Measurements from ENCODE around the gene CDY2A.
"Not testable (repeated sequence)": the region's sequence is repeated elsewhere in the genome, so short reads cannot be mapped to it uniquely, and the experiment has no call there.

Gene CDY2A, protein sequence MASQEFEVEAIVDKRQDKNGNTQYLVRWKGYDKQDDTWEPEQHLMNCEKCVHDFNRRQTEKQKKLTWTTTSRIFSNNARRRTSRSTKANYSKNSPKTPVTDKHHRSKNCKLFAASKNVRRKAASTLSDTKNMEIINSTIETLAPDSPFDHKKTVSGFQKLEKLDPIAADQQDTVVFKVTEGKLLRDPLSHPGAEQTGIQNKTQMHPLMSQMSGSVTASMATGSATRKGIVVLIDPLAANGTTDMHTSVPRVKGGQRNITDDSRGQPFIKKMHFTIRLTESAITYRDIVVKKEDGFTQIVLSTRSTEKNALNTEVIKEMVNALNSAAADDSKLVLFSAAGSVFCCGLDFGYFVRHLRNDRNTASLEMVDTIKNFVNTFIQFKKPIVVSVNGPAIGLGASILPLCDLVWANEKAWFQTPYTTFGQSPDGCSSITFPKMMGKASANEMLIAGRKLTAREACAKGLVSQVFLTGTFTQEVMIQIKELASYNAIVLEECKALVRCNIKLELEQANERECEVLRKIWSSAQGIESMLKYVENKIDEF

DNA sequence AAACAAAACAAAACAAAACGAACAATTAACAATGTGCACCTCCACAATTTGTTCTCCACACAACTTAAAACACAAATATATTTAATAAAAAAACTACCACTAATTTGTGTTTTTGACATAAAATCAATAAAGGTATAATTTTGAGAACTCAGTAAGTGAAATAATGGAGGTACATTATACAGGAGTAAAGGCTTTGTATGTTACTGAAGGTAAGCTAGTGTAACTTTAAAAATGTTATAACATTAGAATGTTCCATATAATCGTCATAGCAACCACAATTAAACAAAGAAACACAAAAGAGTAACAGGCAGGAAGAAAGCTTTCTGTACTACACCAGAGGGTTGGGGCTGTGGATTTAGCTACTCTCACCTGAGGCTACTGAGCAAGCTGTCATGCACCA is at the start of gene CDY2A:
CDY2A (plus strand) TSS at position 301 of the 400 bp plus-strand sequence. CDS start 328 bp downstream, outside the sequence.
- H3K27me3 Mint-ChIP-seq; H3K9me3 Mint-ChIP-seq; H3K27ac Mint-ChIP-seq; H3K36me3 Mint-ChIP-seq (ENCODE audit: low read depth); H3K4me1 Mint-ChIP-seq (ENCODE audit: low read depth); H3K4me3 Mint-ChIP-seq: not testable (repeated sequence)

DNA sequence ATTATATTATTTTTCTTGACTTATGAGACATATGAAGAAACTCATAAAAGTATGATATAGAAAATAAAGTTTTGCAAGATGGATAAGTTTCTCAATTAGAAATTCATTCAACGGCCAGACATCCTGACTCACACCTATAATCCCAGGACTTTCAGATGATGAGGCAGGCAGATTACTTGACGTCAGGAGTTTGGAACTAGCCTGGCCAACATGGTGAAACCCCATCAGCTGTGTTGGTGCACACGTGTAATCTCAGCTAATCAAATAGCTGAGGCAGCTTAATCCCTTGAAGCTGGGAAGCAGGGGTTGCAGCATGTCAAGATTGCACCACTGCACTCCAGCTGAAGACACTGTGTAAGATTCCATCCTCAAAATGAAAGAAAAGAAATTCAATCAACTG is 28.0 kb upstream of the CDY2A start:
- not testable (repeated sequence) for H3K27me3 Mint-ChIP-seq; H3K36me3 Mint-ChIP-seq (ENCODE audit: low read depth); H3K9me3 Mint-ChIP-seq; H3K27ac Mint-ChIP-seq; H3K4me3 Mint-ChIP-seq; H3K4me1 Mint-ChIP-seq (ENCODE audit: low read depth)

DNA sequence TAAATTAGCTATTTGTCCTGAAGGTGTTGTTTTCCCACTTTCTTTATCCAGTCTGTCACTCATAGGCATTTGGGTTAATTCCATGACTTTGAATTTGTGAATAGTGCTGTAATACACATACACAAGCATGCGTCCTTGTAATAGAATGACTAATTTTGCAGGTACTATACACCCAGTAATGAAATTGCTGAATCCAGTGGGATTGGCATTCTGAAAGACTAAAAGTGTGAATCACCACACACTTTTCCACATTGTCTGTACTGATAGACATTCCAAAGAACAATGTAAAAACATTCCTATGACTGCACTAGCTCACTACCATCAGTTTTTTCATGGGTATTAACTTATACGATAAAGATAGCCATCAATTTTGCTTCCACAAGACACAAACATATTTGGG is 27.3 kb upstream of the CDY2A start:
- H3K36me3 Mint-ChIP-seq (ENCODE audit: low read depth); H3K4me3 Mint-ChIP-seq; H3K4me1 Mint-ChIP-seq (ENCODE audit: low read depth); H3K9me3 Mint-ChIP-seq; H3K27ac Mint-ChIP-seq; H3K27me3 Mint-ChIP-seq: not testable (repeated sequence)

DNA sequence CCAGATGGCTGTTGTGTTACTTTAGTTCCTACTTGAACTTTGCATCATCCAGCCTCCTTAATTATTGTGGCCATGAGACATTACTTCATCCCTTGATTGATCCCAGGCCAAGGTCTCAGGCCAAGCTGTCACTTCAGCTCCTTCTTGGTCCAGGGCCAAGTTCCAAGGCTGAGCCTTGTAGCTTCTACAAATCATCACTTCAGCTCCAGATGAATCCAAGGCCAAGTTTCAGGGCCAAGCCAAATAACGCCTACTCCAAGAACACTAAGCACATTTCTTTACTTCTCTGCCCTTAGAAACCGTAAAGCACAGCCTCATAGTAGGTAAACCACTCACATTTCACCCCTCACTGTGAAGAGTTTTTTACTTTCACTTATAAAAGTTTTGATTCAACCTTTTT is 1.7 kb upstream of the CDY2A start:
- not testable (repeated sequence) for H3K36me3 Mint-ChIP-seq (ENCODE audit: low read depth); H3K9me3 Mint-ChIP-seq; H3K4me3 Mint-ChIP-seq; H3K4me1 Mint-ChIP-seq (ENCODE audit: low read depth); H3K27ac Mint-ChIP-seq; H3K27me3 Mint-ChIP-seq

DNA sequence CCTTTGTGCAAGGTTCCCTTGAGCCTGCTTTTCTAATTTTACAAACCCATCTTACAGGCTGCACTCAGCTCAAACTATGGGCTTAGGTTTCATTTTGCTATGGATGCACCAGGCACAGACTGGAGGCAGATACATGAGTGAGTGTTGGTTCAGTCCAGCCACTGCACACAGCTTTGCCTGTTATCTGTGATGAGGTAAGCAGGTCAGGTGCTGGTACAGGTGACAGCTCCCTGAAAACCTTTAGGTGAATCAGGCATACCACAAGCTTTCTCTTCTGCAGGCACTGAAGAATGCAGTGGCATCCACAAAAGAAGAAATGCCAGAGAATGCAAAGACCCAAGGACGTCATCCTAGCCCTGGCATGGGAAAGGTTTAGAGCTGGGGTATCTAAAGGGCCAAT is 3.3 kb downstream of the CDY2A start:
- not testable (repeated sequence) for H3K36me3 Mint-ChIP-seq (ENCODE audit: low read depth); H3K9me3 Mint-ChIP-seq; H3K4me1 Mint-ChIP-seq (ENCODE audit: low read depth)

DNA sequence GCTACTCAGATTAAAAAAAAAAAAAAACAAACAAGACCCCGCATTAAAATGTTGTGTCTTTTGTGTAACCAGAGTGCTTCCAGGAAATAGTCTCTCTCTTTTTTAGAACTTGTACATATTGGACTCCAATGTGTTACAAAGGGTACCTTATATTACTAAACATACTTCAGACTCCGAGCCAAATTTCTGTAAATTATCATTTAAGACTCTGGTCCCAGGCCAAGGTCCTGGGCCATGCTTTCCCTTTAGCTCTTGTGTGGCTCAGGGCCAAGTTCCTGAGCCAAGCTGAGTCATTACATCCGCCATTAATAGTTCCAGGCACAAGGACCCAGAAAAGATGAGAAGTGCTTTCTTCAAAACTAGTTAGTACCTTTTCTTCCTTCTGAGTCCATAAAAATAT is 4.6 kb downstream of the CDY2A start:
- not testable (repeated sequence) for H3K4me1 Mint-ChIP-seq (ENCODE audit: low read depth); H3K27ac Mint-ChIP-seq; H3K4me3 Mint-ChIP-seq; H3K27me3 Mint-ChIP-seq; H3K36me3 Mint-ChIP-seq (ENCODE audit: low read depth); H3K9me3 Mint-ChIP-seq

More for the DNA sequence above, 3.3 kb downstream of the CDY2A start:
- not testable (repeated sequence) for H3K27me3 Mint-ChIP-seq, H3K4me3 Mint-ChIP-seq, H3K27ac Mint-ChIP-seq

DNA sequence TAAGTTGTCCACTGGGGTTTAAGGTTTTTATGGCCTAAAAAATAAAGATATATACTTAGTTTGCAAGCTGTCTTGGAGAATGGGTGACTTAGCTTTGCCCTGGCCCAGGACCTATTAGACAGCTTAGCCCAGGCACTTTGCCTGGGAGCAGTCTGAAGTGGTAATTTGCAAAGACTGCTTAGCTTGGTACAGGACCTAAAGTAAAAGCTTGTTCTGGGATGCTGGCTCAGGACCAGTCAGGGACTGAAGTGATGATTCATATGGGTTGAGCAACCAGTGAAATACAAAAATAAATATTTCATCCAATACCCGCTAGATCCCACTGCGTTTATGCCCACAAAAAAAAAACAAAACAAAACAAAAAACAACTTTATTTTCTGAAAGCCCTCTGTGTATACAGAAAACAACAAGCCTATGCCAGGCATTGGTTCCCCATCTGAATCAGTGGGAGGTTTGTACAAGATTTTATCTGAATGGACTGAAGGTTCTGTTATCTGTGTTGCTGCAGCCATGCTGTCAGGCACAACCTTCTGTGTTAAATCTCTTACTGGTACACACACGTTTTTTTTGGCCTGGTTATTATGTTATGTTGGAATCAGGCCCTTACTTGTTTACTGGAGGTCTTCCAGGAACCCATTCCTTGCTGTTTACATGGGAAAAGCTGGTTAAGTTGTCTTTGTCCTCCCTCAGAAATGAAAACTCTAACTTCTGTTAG is 8.7 kb downstream of the CDY2A start:
- not testable (repeated sequence) for H3K4me3 Mint-ChIP-seq; H3K9me3 Mint-ChIP-seq; H3K4me1 Mint-ChIP-seq (ENCODE audit: low read depth); H3K27ac Mint-ChIP-seq; H3K27me3 Mint-ChIP-seq; H3K36me3 Mint-ChIP-seq (ENCODE audit: low read depth)

DNA sequence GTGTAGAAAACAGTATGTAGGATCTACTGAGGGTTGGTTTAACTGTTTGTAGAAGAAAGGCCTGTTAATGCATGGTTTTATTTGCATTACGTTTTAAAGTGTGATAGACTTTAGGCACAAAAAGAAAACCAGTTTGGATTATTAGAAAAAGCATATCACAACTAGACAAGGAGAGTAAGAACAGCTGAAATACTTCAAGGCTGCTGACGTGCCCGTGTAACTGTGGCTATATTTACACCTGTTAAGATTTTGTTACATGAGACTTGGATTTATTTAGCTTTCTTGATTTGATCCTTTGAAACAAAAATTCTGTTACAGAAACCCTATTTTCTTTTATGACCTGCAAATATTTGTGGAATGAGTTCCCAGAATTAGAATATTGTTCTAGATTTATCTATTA is 9.3 kb downstream of the CDY2A start:
- H3K9me3 Mint-ChIP-seq; H3K36me3 Mint-ChIP-seq (ENCODE audit: low read depth); H3K4me1 Mint-ChIP-seq (ENCODE audit: low read depth); H3K27ac Mint-ChIP-seq; H3K27me3 Mint-ChIP-seq; H3K4me3 Mint-ChIP-seq: not testable (repeated sequence)

DNA sequence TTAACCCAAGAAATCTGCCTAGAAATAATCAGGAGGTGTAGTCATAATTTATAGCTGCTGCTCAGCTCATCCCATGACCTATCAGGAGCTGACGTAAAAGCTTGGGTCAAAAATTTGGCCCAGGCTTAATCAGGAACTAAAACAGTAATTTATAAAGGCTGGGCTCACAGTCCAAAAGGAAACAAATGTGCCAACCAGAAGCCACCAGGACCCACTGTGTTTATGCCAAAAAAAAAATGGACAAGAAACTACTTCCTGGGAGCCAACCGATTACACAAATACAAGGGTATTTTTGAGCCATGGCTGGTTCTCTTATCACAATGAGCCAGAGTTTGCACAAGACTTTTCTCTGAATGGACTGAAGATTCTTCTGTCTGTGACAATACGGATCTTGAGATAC is 19.4 kb downstream of the CDY2A start:
- H3K4me1 Mint-ChIP-seq (ENCODE audit: low read depth) = not testable (repeated sequence)

DNA sequence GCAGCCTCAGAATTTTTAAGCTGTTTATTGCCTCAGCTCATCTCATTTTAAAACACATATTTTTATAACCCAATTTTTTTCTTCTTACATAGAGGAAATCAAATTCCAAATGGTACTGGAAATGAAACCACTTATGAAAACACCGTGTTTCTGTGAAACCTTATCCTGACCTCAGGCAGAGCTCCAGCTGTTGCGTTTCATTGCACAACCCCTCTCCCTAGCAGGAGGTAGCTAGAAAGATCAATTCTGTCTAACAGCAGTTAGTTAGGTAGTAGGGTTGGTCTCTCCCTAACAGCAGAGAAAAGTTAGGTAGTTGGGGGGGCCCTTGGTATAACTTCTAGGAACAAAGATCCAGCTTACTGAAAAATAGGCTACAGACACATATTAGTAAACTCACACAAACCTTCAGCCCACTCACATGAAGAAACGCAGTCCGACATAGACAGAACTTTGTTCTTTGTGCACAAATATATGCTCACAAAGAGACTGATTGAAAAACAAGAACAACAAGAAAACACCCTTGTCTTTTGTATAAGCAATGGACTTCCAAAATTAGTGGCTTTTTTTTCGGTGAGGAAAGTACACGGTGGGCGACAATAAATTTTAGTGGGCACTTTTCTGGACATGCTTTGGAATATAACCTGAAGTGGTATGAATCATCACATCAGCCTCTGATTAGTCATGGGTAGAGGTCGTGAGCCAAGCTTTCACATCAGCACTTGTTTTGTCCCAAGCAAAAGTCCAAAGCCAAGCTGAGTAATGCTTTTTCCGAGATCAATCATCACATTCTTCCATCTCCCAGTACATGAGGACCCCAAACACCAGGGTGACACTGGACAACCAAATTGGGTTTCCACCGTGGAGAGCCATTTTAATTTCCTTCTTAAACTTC is 22.8 kb downstream of the CDY2A start:
- not testable (repeated sequence) for H3K27ac Mint-ChIP-seq; H3K36me3 Mint-ChIP-seq (ENCODE audit: low read depth); H3K4me1 Mint-ChIP-seq (ENCODE audit: low read depth); H3K4me3 Mint-ChIP-seq; H3K9me3 Mint-ChIP-seq; H3K27me3 Mint-ChIP-seq

More for the DNA sequence above, 19.4 kb downstream of the CDY2A start:
- H3K27me3 Mint-ChIP-seq; H3K36me3 Mint-ChIP-seq (ENCODE audit: low read depth); H3K27ac Mint-ChIP-seq; H3K9me3 Mint-ChIP-seq; H3K4me3 Mint-ChIP-seq: not testable (repeated sequence)

DNA sequence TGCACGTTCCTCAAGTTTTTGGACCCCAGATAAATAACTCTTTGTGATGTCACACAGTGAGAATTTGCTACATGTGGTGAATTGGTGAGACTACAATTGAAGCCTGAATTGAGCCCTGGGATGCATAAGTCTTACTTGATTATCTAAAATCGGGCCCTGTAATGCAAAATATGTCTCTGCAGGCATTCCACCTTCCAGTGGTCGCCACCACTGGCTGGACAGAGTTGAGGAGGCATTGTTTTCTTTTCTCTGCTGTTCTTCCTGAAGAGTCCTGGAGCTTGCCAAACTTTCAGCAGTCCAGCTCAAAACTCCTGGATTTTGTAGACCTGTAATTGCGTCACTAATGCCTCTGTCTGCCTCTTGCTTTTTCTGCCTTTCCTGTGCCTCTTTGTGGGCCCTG is 23.5 kb downstream of the CDY2A start:
- not testable (repeated sequence) for H3K36me3 Mint-ChIP-seq (ENCODE audit: low read depth); H3K4me1 Mint-ChIP-seq (ENCODE audit: low read depth); H3K9me3 Mint-ChIP-seq; H3K27me3 Mint-ChIP-seq; H3K4me3 Mint-ChIP-seq; H3K27ac Mint-ChIP-seq

DNA sequence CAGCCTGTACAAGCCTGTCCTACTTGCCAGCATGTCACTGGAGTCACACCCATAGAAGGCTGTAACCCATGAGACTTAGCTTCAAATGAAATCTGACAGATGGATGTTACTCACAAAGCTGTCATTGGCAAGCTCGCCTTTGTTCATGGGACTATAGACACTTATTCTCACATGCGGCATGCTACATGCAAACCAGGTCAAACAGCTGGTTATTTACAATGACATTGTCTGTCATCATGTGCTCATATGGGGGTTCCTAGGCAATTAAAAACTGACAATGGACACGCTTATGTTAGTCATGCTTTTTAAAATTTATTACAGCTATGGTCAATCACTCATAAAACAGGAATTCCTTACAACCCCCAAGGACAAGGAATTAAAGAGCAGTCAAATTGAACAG is 30.9 kb downstream of the CDY2A start:
- H3K9me3 Mint-ChIP-seq; H3K36me3 Mint-ChIP-seq (ENCODE audit: low read depth); H3K27me3 Mint-ChIP-seq; H3K4me1 Mint-ChIP-seq (ENCODE audit: low read depth); H3K4me3 Mint-ChIP-seq; H3K27ac Mint-ChIP-seq: not testable (repeated sequence)

DNA sequence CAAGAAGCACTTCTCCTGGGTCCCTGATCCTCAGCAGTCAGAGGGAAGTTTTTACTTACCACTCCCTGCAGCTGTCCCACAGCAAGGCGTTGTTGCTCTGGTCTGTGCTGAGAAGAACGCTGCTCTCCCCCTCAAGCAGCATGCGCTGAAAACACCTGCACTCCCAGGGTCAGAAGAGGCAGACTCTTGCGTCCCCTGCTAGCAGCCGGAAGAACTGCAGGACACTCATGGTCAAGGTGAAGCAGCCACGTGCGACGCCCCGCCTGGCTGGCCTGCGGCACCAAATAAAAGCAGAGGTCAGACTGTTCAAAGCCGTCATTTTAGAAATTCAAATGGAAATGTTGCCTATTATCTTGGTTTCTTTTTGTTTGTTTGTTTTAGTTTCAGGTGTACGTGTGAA is 47.9 kb downstream of the CDY2A start:
- H3K4me3 Mint-ChIP-seq; H3K9me3 Mint-ChIP-seq; H3K27ac Mint-ChIP-seq; H3K27me3 Mint-ChIP-seq; H3K4me1 Mint-ChIP-seq (ENCODE audit: low read depth); H3K36me3 Mint-ChIP-seq (ENCODE audit: low read depth): not testable (repeated sequence)

Measured in stimulated activated naive CD8-positive, alpha-beta T cell treated with anti-CD3 and anti-CD28 coated beads, Interleukin-15, Interleukin-2, amounts not matched to agents 100 ng/mL and 50 ng/mL, for 24 hours (primary cell).